ENCODE results near the gene COMMD6.

The COMMD6 gene

GRCh38 chr13:75521956-75522355, 15.7 kb downstream of the COMMD6 start:
- no peak for DNase-seq (ENCODE audit: low read depth in 2 of 2)

- no peak for DNase-seq (ENCODE audit: low read depth in 2 of 2)
Measured at GRCh38 chr13:75518439-75519088, 19.1 kb downstream of the COMMD6 start.

GRCh38 chr13:75514080-75514995, 23.3 kb downstream of the COMMD6 start:
- DNase-seq (ENCODE audit: low read depth in 2 of 2): no peak

GRCh38 chr13:75513271-75513670, 24.4 kb downstream of the COMMD6 start:
- DNase-seq (ENCODE audit: low read depth in 2 of 2): no peak

GRCh38 chr13:75512253-75512652, 25.4 kb downstream of the COMMD6 start:
- no peak for DNase-seq (ENCODE audit: low read depth in 2 of 2)

- DNase-seq (ENCODE audit: low read depth in 2 of 2): no peak
Measured at GRCh38 chr13:75511051-75511625, 26.5 kb downstream of the COMMD6 start.

- no peak for DNase-seq (ENCODE audit: low read depth in 2 of 2)
Measured at GRCh38 chr13:75508002-75508548, 29.6 kb downstream of the COMMD6 start.

- DNase-seq (ENCODE audit: low read depth in 2 of 2): no peak
Measured at GRCh38 chr13:75507027-75508001, 30.3 kb downstream of the COMMD6 start.

- no peak for DNase-seq (ENCODE audit: low read depth in 2 of 2)
Measured at GRCh38 chr13:75506018-75506417, 31.6 kb downstream of the COMMD6 start.

GRCh38 chr13:75505327-75505726, 32.3 kb downstream of the COMMD6 start:
- DNase-seq (ENCODE audit: low read depth in 2 of 2): no peak

GRCh38 chr13:75495938-75496337, 41.7 kb downstream of the COMMD6 start:
- no peak for DNase-seq (ENCODE audit: low read depth in 2 of 2)

- no peak for DNase-seq (ENCODE audit: low read depth in 2 of 2)
Measured at GRCh38 chr13:75494491-75494890, 43.1 kb downstream of the COMMD6 start.

GRCh38 chr13:75493156-75493555, 44.5 kb downstream of the COMMD6 start:
- no peak for DNase-seq (ENCODE audit: low read depth in 2 of 2)

GRCh38 chr13:75492389-75492788, 45.3 kb downstream of the COMMD6 start:
- no peak for DNase-seq (ENCODE audit: low read depth in 2 of 2)

GRCh38 chr13:75491376-75491775, 46.3 kb downstream of the COMMD6 start:
- DNase-seq (ENCODE audit: low read depth in 2 of 2): no peak

- DNase-seq (ENCODE audit: low read depth in 2 of 2): no peak
Measured at GRCh38 chr13:75489502-75490263, 48.0 kb downstream of the COMMD6 start.

GRCh38 chr13:75486146-75487062, 51.2 kb downstream of the COMMD6 start:
- DNase-seq (ENCODE audit: low read depth in 2 of 2): no peak

- DNase-seq (ENCODE audit: low read depth in 2 of 2): no peak
Measured at GRCh38 chr13:75485286-75486062, 52.2 kb downstream of the COMMD6 start.

- no peak for DNase-seq (ENCODE audit: low read depth in 2 of 2)
Measured at GRCh38 chr13:75482820-75483079, 54.9 kb downstream of the COMMD6 start.

Data from activated CD4-positive, alpha-beta T cell treated with anti-CD3 and anti-CD28 coated beads for 24 hours (primary cell).